Heart left ventricle (tissue), 16 donors: ENCODE data around the gene CAPS. TPM values are rescaled to one million over a fixed set of nuclear protein-coding genes. Genes with fewer than 3 reads are reported as not detected.

Experiments used
- ATAC-seq, 4 donors: fragments of 200-7000 bp; cut with Tn5 transposase; one replicate each; pipeline ENCODE4 v1.9.1; 2020 to 2022; ENCODE audit warnings: moderate library complexity in 4 of 4, mild to moderate bottlenecking in 3 of 4, moderate number of reproducible peaks in 1 of 4
- DNase-seq, 5 donors: peaks; one replicate each; pipeline ENCODE4 v3.0.0-alpha.2; 2020
- H3K27ac ChIP-seq, 12 donors: fragments of 200-600 bp; sonication (generic) in 4 of 12; one replicate each; pipeline versions ENCODE4 v1.5.0 to v1.8.0; 2016 to 2022; ENCODE audit warnings: mild to moderate bottlenecking in 2 of 12
- H3K27me3 ChIP-seq, 9 donors: fragments of 200-600 bp; sonication (generic) in 2 of 9; one replicate each; pipeline versions ENCODE4 v1.5.1 to v1.8.0; 2016 to 2022; ENCODE audit warnings: mild to moderate bottlenecking in 3 of 9
- H3K36me3 ChIP-seq, 9 donors: fragments of 200-600 bp; sonication (generic) in 2 of 9; one replicate each; pipeline versions ENCODE4 v1.5.0 to v1.8.0; 2018 to 2022; ENCODE audit warnings: mild to moderate bottlenecking in 2 of 9
- H3K4me1 ChIP-seq, 12 donors: fragments of 200-600 bp; sonication (generic) in 4 of 12; one replicate each; pipeline versions ENCODE4 v1.5.0 to v1.8.0; 2016 to 2022; ENCODE audit warnings: mild to moderate bottlenecking in 3 of 12
- H3K4me3 ChIP-seq, 12 donors: fragments of 200-600 bp; sonication (generic) in 4 of 12; one replicate each; pipeline versions ENCODE4 v1.5.0 to v1.8.0; 2017 to 2022; ENCODE audit warnings: mild to moderate bottlenecking in 9 of 12, moderate library complexity in 4 of 12
- H3K9me3 ChIP-seq, 12 donors: fragments of 200-600 bp; sonication (generic) in 4 of 12; one replicate each; pipeline versions ENCODE4 v1.5.0 to v1.8.0; 2016 to 2022; ENCODE audit warnings: mild to moderate bottlenecking in 1 of 12
- POLR2A ChIP-seq, 2 donors: fragments of 450-650 bp; IDR thresholded peaks; one replicate each; pipeline ENCODE4 v1.6.1; 2017; ENCODE audit warnings: antibody characterized with exemption in 2 of 2, mild to moderate bottlenecking in 2 of 2, moderate library complexity in 2 of 2
- WGBS, 4 donors: extraction: QIAGEN DNeasy Blood & Tissue Kit in 2 of 4; methylation state at CpG; one replicate each; pipeline versions ENCODE4 v1.1.5 to v1.1.7; 2013 to 2018; 5-methylcytosine and 5-hydroxymethylcytosine counted together
- intact Hi-C, 10 donors: fragments of 100-400 bp; cut with DNase I; formaldehyde crosslinking; loops; one replicate each; pipeline versions ENCODE4 v1.11.1 to v1.14.2; 2022
- polyA plus RNA-seq, 2 donors: library from polyadenylated mRNA; stranded (reverse); fragments of 200-250 nt; gene quantifications; one replicate each; pipeline ENCODE4 v1.2.3, GENCODE V29; 2013
- total RNA-seq, 9 donors: library from RNA; depleted of rRNA in 2 of 9; stranded (reverse); fragments of >200 nt in 2 of 9; fragmentation: NEBNext Ultra II Directional in 3 of 9; extraction: Animal tissue kit (Norgen Biotek cat#: 25700) in 3 of 9; gene quantifications; one replicate each; pipeline versions ENCODE4 v1.1.0 to v1.2.4, GENCODE V29; 2016 to 2023
- TF ChIP-seq, protein P1 (sequence below), 12 donors: fragments of 200-600 bp; sonication (generic) in 4 of 12; IDR thresholded peaks; one replicate each; pipeline versions ENCODE4 v1.5.0 to v1.8.0; 2018 to 2022; ENCODE audit warnings: antibody characterized with exemption in 12 of 12, mild to moderate bottlenecking in 5 of 12
- donor health status: ischemic (EF 13 %, LVEDD 7.1; RV severe dilation, severe dysfunction).
- donor health status: healthy with polysubstance abuse.
- donor health status: DM: no; HTN: yes; CAD: no.
- donor health status: DM: no; HTN: no; CAD: no.
- donor health status: ischemic (EF 25% LVEDD 6.9; RV normal size, moderate dysfunction).
- donor health status: ischemic (EF 25% LVEDD 5.7; RV mildly dilated, moderate dysfunction).
- donor health status: healthy.
- donor health status: DM: yes; HTN: yes; CAD: no.
- donor health status: ischemic (EF 35%, LVEDD 5.7; RV mildly dilated, moderate dysfunction).
- donor health status: nonischemic (EF 11% LVEDD 7.7; RV severe dilation, severe dysfunction).
- donor health status: DM: yes; HTN: yes; CAD: no.
- donor health status: PGD.
- donor health status: ischemic (EF 29% LVEDD 5.4; RV normal size, mild dysfunction).
- donor health status: nonischemic (EF 23%, LVEDD 6.1; RV moderate dilation, normal function).

Gene CAPS
- total and polyA plus RNA-seq, 11 donors: 1.2 to 6.2 (median 3.3) TPM

DNA sequence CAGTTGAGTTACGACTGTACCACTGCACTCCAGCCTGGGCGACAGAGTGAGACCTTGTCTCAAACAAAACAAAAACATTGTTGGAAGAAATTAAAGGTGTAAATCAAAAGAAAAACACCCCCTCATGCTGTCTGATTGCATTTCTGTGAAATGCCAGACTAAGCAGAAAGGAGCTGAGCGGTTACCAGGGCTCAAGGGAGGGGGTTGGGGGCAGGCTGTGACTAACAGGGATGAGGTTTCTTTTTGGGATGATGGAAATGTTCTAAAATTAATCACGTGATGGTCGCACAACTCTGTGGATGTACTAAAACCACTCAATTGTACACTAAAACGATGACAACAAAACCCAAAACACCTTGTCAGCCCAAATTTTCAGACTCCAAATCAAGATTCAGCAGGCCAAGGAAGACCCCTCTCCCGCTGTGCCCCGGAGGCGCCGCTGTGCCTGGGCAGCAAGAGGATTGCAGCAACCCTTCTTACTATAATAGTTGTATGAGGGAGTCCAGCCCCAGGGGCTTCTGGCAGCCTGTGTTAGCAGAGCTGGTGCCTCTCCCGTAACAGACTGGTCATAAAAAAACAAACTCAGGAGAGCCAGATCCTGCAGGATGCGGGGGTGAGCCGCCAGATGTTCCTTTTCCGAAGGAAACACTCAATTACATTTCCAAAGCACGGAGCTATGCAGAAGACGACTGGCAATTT lies 20.9 kb downstream of the CAPS start:
- H3K4me3 ChIP-seq: peak overlapping the region in 2 of 12 donors; percentile 3 to 7
- WGBS, 4 donors: 55 to 71% (median 61%) methylated on average over 16 of the region's 16 CpGs

GRCh38 chr19:5935473-5936291 lies 21.6 kb downstream of the CAPS start:
- Histone ChIP-seq H3K4me3 (peak overlapping the region in 1 of 12 donors; percentile 3), H3K27me3 (no peaks in the 10 kb centered on the region), H3K36me3 (peaks cover 0 to 84% (median 61%) of the 10 kb centered on the region in 9 donors), H3K4me1 (peaks cover 2 to 45% (median 20%) of the 10 kb centered on the region in 12 donors), H3K27ac (peak overlapping the region in 10 of 12 donors; percentile 24 to 73 (median 60)), H3K9me3 (no peaks in the 10 kb centered on the region)
- intact Hi-C loops: no loop called here
- 61 to 71% (median 69%) methylated on average over 24 to 25 of the region's 25 CpGs for WGBS, 4 donors
- TF ChIP-seq, protein P1, sequence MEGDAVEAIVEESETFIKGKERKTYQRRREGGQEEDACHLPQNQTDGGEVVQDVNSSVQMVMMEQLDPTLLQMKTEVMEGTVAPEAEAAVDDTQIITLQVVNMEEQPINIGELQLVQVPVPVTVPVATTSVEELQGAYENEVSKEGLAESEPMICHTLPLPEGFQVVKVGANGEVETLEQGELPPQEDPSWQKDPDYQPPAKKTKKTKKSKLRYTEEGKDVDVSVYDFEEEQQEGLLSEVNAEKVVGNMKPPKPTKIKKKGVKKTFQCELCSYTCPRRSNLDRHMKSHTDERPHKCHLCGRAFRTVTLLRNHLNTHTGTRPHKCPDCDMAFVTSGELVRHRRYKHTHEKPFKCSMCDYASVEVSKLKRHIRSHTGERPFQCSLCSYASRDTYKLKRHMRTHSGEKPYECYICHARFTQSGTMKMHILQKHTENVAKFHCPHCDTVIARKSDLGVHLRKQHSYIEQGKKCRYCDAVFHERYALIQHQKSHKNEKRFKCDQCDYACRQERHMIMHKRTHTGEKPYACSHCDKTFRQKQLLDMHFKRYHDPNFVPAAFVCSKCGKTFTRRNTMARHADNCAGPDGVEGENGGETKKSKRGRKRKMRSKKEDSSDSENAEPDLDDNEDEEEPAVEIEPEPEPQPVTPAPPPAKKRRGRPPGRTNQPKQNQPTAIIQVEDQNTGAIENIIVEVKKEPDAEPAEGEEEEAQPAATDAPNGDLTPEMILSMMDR (IDR thresholded peaks at IDR 0.05): no peak
- no peak for TF ChIP-seq POLR2A (IDR thresholded peaks at IDR 0.05)
- ATAC-seq: peak in 3 of 4 donors; percentile 25 to 39 (median 33)
- no peak for DNase-seq

More for the DNA sequence above, 20.9 kb downstream of the CAPS start:
- no peaks in the 10 kb centered on the region for H3K9me3 ChIP-seq
- no peaks in the 10 kb centered on the region for H3K27me3 ChIP-seq
- peaks cover 2 to 42% (median 20%) of the 10 kb centered on the region in 12 donors for H3K4me1 ChIP-seq
- peak overlapping the region in 9 of 12 donors; percentile 36 to 73 (median 60) for H3K27ac ChIP-seq
- TF ChIP-seq, protein P1 (IDR thresholded peaks at IDR 0.05): no peak
- TF ChIP-seq POLR2A (IDR thresholded peaks at IDR 0.05): no peak
- peak in 2 of 5 donors; percentile 53 to 55 for DNase-seq
- peaks cover 0 to 84% (median 61%) of the 10 kb centered on the region in 9 donors for H3K36me3 ChIP-seq
- peak in 3 of 4 donors; percentile 69 to 77 (median 74) for ATAC-seq
- intact Hi-C loops: no loop called here

- Histone ChIP-seq H3K4me3 (no peak overlapping the region), H3K36me3 (peaks cover 0 to 84% (median 61%) of the 10 kb centered on the region in 9 donors), H3K4me1 (peaks cover 2 to 47% (median 20%) of the 10 kb centered on the region in 12 donors), H3K27me3 (no peaks in the 10 kb centered on the region), H3K9me3 (no peaks in the 10 kb centered on the region), H3K27ac (peak overlapping the region in 5 of 12 donors; percentile 59 to 73 (median 69))
- DNase-seq (no peak), ATAC-seq (no peak)
- TF ChIP-seq, protein P1 (IDR thresholded peaks at IDR 0.05): no peak
- TF ChIP-seq POLR2A (IDR thresholded peaks at IDR 0.05): no peak
- WGBS, 4 donors: 94 to 95% (median 94%) methylated on average over 4 to 9 of the region's 9 CpGs
- intact Hi-C loops: no loop called here
Observed at GRCh38 chr19:5936292-5936592, 22.2 kb downstream of the CAPS start.

DNA sequence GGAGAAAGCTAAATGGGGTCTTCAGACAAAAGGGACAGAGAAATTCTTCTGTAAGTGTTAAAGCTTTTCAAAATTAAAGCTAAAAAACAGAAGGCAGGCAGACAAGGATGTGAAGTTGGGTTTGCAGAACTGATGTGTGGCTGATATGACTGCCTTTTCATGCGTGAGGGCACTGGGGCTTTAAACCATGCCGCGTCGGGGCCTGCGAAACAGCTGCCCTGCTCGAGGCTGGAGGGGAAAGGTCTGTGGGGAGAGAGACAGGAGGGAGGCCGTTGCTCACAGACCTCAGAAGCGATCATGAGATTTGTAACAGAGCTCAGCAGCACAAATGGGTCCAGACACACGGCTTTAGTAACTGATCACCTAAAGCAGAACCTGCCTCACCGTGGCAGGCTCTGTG lies 23.5 kb downstream of the CAPS start:
- H3K27ac ChIP-seq: peak overlapping the region in 1 of 12 donors; percentile 32
- TF ChIP-seq, protein P1 (IDR thresholded peaks at IDR 0.05): no peak
- TF ChIP-seq POLR2A (IDR thresholded peaks at IDR 0.05): no peak
- DNase-seq: no peak
- no peak for ATAC-seq
- intact Hi-C loops: no loop called here
- 85 to 86% (median 85%) methylated on average over 10 of the region's 10 CpGs for WGBS, 4 donors
- H3K4me1 ChIP-seq: peaks cover 2 to 55% (median 21%) of the 10 kb centered on the region in 12 donors
- H3K36me3 ChIP-seq: peaks cover 0 to 76% (median 53%) of the 10 kb centered on the region in 9 donors
- no peaks in the 10 kb centered on the region for H3K27me3 ChIP-seq
- H3K4me3 ChIP-seq: no peak overlapping the region
- H3K9me3 ChIP-seq: no peaks in the 10 kb centered on the region
